H1 (cell line): ENCODE measurements around the gene CA7. TPM values are rescaled to one million over a fixed set of nuclear protein-coding genes. Genes with fewer than 3 reads are reported as not detected.

Source experiments
- CTCF ChIA-PET: fragments of 300-600 bp; sonication (Branson Sonifier 250); formaldehyde crosslinking; loops from one replicate; lab custom pipeline; 2021; ENCODE audit not compliant: partially characterized antibody; lab: Charles Lee
- POLR2A ChIA-PET: fragments of 300-600 bp; sonication (Branson Sonifier 250); formaldehyde crosslinking; loops from one replicate; lab custom pipeline; 2021; ENCODE audit warnings: inconsistent platforms; ENCODE audit not compliant: partially characterized antibody; lab: Charles Lee
- DNase-seq, 2 experiments: peaks; one replicate each; pipeline versions ENCODE4 v3.0.0 to v3.0.0-alpha.2; 2010 to 2022; ENCODE audit warnings: low spot score in 2 of 2, low read depth in 1 of 2, mixed read lengths in 1 of 2
- FAIRE-seq: peaks from 2 replicates; lab custom pipeline; 2011; peaks lifted over from hg19 to GRCh38; lab: Jason Lieb, UNC
- H2AFZ ChIP-seq: 2 replicates; pipeline ENCODE4 v1.8.1; 2012; ENCODE audit warnings: low read length, inconsistent platforms
- H2AK5ac ChIP-seq: 2 replicates; pipeline ENCODE4 v1.6.1; 2013; ENCODE audit warnings: low read depth, low read length
- H2BK120ac ChIP-seq: replicated peaks from 2 replicates; pipeline ENCODE3; 2013; ENCODE audit warnings: low read depth, low read length, inconsistent platforms
- H2BK12ac ChIP-seq: 2 replicates; pipeline ENCODE4 v1.6.1; 2013; ENCODE audit warnings: low read depth, low read length
- H2BK15ac ChIP-seq: 2 replicates; pipeline ENCODE4 v1.6.1; 2013; ENCODE audit warnings: low read length
- H2BK20ac ChIP-seq: 2 replicates; pipeline ENCODE4 v1.6.1; 2013; ENCODE audit warnings: low read length
- H2BK5ac ChIP-seq: 2 replicates; pipeline ENCODE4 v1.6.1; 2013; ENCODE audit warnings: low read depth, low read length
- H3K14ac ChIP-seq: 2 replicates; pipeline ENCODE4 v1.6.1; 2013; ENCODE audit warnings: inconsistent platforms; ENCODE audit not compliant: insufficient read length
- H3K18ac ChIP-seq: 2 replicates; pipeline ENCODE4 v1.6.1; 2013; ENCODE audit warnings: low read length; ENCODE audit errors: extremely low read depth
- H3K23ac ChIP-seq: 2 replicates; pipeline ENCODE4 v1.6.1; 2013; ENCODE audit warnings: inconsistent platforms; ENCODE audit not compliant: insufficient read length
- H3K23me2 ChIP-seq: 2 replicates; pipeline ENCODE4 v1.6.1; 2013; ENCODE audit warnings: low read depth, low read length
- H3K27ac ChIP-seq: 2 replicates; pipeline ENCODE4 v1.6.1; 2011; ENCODE audit warnings: low read depth, low read length, inconsistent platforms
- H3K27me3 ChIP-seq, 4 experiments: replicated peaks in 1 of 4; 1 replicate in 1 of 4; 2 replicates in 3 of 4; pipeline versions ENCODE4 v1.6.1 to v1.8.1; 2011 to 2013; ENCODE audit warnings: low read length in 3 of 4, mild to moderate bottlenecking in 3 of 4, inconsistent platforms in 2 of 4, mixed read lengths in 2 of 4, moderate library complexity in 1 of 4; ENCODE audit not compliant: control insufficient read depth in 3 of 4, insufficient read depth in 3 of 4; ENCODE audit errors: extremely low read depth in 1 of 4
- H3K36me3 ChIP-seq, 4 experiments: 2 replicates each; pipeline versions ENCODE4 v1.6.1 to v1.8.1; 2011 to 2013; ENCODE audit warnings: mild to moderate bottlenecking in 4 of 4, low read length in 3 of 4, moderate library complexity in 2 of 4, control low read depth in 1 of 4, inconsistent platforms in 1 of 4; ENCODE audit not compliant: insufficient read depth in 4 of 4, control insufficient read depth in 2 of 4
- H3K4ac ChIP-seq: replicated peaks from 2 replicates; pipeline ENCODE3; 2013; ENCODE audit warnings: low read length, low read depth, mixed read lengths, inconsistent platforms; ENCODE audit not compliant: insufficient read length
- H3K4me1 ChIP-seq, 4 experiments: replicated peaks in 1 of 4; 1 replicate in 1 of 4; 2 replicates in 3 of 4; pipeline versions ENCODE4 v1.6.1 to v1.8.1; 2011 to 2013; ENCODE audit warnings: low read length in 3 of 4, inconsistent platforms in 2 of 4, mixed read lengths in 1 of 4; ENCODE audit not compliant: insufficient read depth in 4 of 4, control insufficient read depth in 3 of 4
- H3K4me2 ChIP-seq, 2 experiments: 2 replicates each; pipeline versions ENCODE4 v1.6.1 to v1.8.1; 2011 to 2013; ENCODE audit warnings: low read depth in 2 of 2, low read length in 2 of 2, control low read depth in 1 of 2, inconsistent platforms in 1 of 2, mild to moderate bottlenecking in 1 of 2; ENCODE audit not compliant: insufficient read depth in 1 of 2
- H3K4me3 ChIP-seq, 4 experiments: fragments of 200-600, 300-600 bp in 1 of 4; sonication (generic), shearing (Covaris generic), sonication (Bioruptor Twin) in 1 of 4; 2 replicates each; pipeline versions ENCODE4 v1.5.1 to v1.8.1; 2011 to 2016; ENCODE audit warnings: low read length in 4 of 4, low read depth in 3 of 4, control low read depth in 2 of 4, inconsistent platforms in 2 of 4, mild to moderate bottlenecking in 2 of 4, mixed read lengths in 1 of 4, moderate library complexity in 1 of 4; ENCODE audit not compliant: insufficient read depth in 2 of 4; ENCODE audit errors: extremely low read depth in 1 of 4
- H3K56ac ChIP-seq: replicated peaks from 2 replicates; pipeline ENCODE3; 2013; ENCODE audit warnings: low read depth, mild to moderate bottlenecking, mixed read lengths, low read length, inconsistent platforms; ENCODE audit not compliant: insufficient read length
- H3K79me1 ChIP-seq: 2 replicates; pipeline ENCODE4 v1.6.1; 2013; ENCODE audit warnings: low read depth, low read length, control low read depth
- H3K79me2 ChIP-seq, 2 experiments: 2 replicates each; pipeline versions ENCODE4 v1.6.1 to v1.8.1; 2012 to 2013; ENCODE audit warnings: low read length in 2 of 2, mild to moderate bottlenecking in 2 of 2, inconsistent platforms in 1 of 2; ENCODE audit not compliant: insufficient read depth in 2 of 2, control insufficient read depth in 1 of 2
- H3K9ac ChIP-seq, 4 experiments: replicated peaks in 1 of 4; 1 replicate in 1 of 4; 2 replicates in 3 of 4; pipeline versions ENCODE4 v1.6.1 to v1.8.1; 2011 to 2013; ENCODE audit warnings: low read depth in 3 of 4, low read length in 3 of 4, control low read depth in 2 of 4, mild to moderate bottlenecking in 2 of 4, moderate library complexity in 2 of 4, inconsistent platforms in 1 of 4; ENCODE audit errors: extremely low read depth in 1 of 4
- H3K9me3 ChIP-seq, 2 experiments: 2 replicates each; pipeline versions ENCODE4 v1.6.1 to v1.8.1; 2012 to 2013; ENCODE audit warnings: mild to moderate bottlenecking in 2 of 2, moderate library complexity in 2 of 2, control low read depth in 1 of 2, inconsistent platforms in 1 of 2, low read depth in 1 of 2, low read length in 1 of 2, mixed read lengths in 1 of 2; ENCODE audit not compliant: insufficient read depth in 2 of 2
- H4K20me1 ChIP-seq, 2 experiments: replicated peaks in 1 of 2; 2 replicates each; pipeline versions ENCODE3 to v1.8.1; 2011 to 2013; ENCODE audit warnings: inconsistent platforms in 2 of 2, low read length in 2 of 2, mild to moderate bottlenecking in 1 of 2; ENCODE audit not compliant: insufficient read depth in 2 of 2, control insufficient read depth in 1 of 2
- H4K5ac ChIP-seq: 2 replicates; pipeline ENCODE4 v1.6.1; 2013; ENCODE audit warnings: low read length, low read depth, mixed read lengths, inconsistent platforms; ENCODE audit not compliant: insufficient read length
- H4K8ac ChIP-seq: 2 replicates; pipeline ENCODE4 v1.8.0; 2013; ENCODE audit warnings: mild to moderate bottlenecking, moderate library complexity, low read length, inconsistent platforms; ENCODE audit not compliant: insufficient read depth; ENCODE audit errors: extremely low read depth
- H4K91ac ChIP-seq: replicated peaks from 2 replicates; pipeline ENCODE3; 2013; ENCODE audit warnings: low read length, mixed read lengths, inconsistent platforms; ENCODE audit not compliant: insufficient read length
- CBX5 ChIP-seq: fragments of 300-800, 300-1000 bp; sonication (generic); IDR thresholded peaks from 2 replicates; pipeline ENCODE4 v1.7.1; 2016; ENCODE audit warnings: antibody characterized with exemption, low read length, low read depth
- GABPA ChIP-seq: IDR thresholded peaks from 2 replicates; pipeline ENCODE4 v1.6.1; 2011; ENCODE audit warnings: mild to moderate bottlenecking, low read length, moderate library complexity, borderline replicate concordance; ENCODE audit not compliant: insufficient read depth
- GTF2F1 ChIP-seq: IDR thresholded peaks from 2 replicates; pipeline ENCODE4 v1.6.1; 2012; ENCODE audit warnings: low read depth, low read length, improper control_type of control experiment, borderline replicate concordance
- SIN3A ChIP-seq, 2 experiments: IDR thresholded peaks in 1 of 2; conservative IDR thresholded peaks in 1 of 2; 2 replicates each; pipeline ENCODE4 v1.6.1; 2011 to 2012; ENCODE audit warnings: low read length in 2 of 2, improper control_type of control experiment in 1 of 2, low read depth in 1 of 2, mild to moderate bottlenecking in 1 of 2
- SIX5 ChIP-seq: IDR thresholded peaks from 2 replicates; pipeline ENCODE4 v1.6.1; 2011; ENCODE audit warnings: mild to moderate bottlenecking, low read depth, low read length
- SUZ12 ChIP-seq: fragments of 200-600 bp; sonication (generic); IDR thresholded peaks from 2 replicates; pipeline ENCODE4 v1.6.1; 2012; ENCODE audit warnings: mild to moderate bottlenecking, inconsistent platforms, low read length, moderate library complexity, mixed read lengths
- YY1 ChIP-seq: IDR thresholded peaks from 2 replicates; pipeline ENCODE4 v1.6.1; 2011; ENCODE audit warnings: low read depth, mild to moderate bottlenecking, low read length
- ZNF274 ChIP-seq: IDR thresholded peaks from 2 replicates; pipeline ENCODE4 v1.7.0; 2012; ENCODE audit warnings: low read length, borderline replicate concordance; ENCODE audit errors: extremely low read depth
- WGBS, 2 experiments: shearing (Covaris generic) in 1 of 2; methylation state at CpG; one replicate each; pipeline versions ENCODE4 v1.1.6 to v1.1.7; 2013 to 2015; ENCODE audit warnings: low lambda C conversion rate in 2 of 2, mixed read lengths in 2 of 2, inconsistent platforms in 1 of 2, low coverage in 1 of 2, missing lambda C conversion rate in 1 of 2; ENCODE audit not compliant: insufficient replicate concordance in 2 of 2, insufficient coverage in 1 of 2, insufficient read length in 1 of 2; ENCODE audit errors: extremely low coverage in 1 of 2, missing lambda C conversion rate in 1 of 2; 5-methylcytosine and 5-hydroxymethylcytosine counted together
- polyA plus RNA-seq, 7 experiments: library from polyadenylated mRNA; depleted of rRNA in 3 of 7; stranded (reverse) in 5 of 7; unstranded in 2 of 7; fragments of >200 nt in 5 of 7; fragments of 200-250 nt in 2 of 7; gene quantifications; 1 replicate in 5 of 7; 2 replicates in 1 of 7; 4 replicates in 1 of 7; pipeline versions ENCODE4 v1.2.1 to v1.2.3, GENCODE V29; 2011 to 2013; ENCODE audit warnings: missing spikeins in 2 of 7, mixed read lengths in 2 of 7
- total RNA-seq: library from RNA; stranded (reverse); fragmentation: NEBNext Ultra II Directional; extraction: Animal tissue kit (Norgen Biotek cat#: 25700); gene quantifications from 2 replicates; pipeline ENCODE4 v1.2.1, GENCODE V29; 2021

The CA7 gene
- total and polyA plus RNA-seq, 2 of the 8 experiments (the other 6 are each of a cell fraction or from before 2014, with no cell fraction given) = 1.7 to 2.7 TPM

DNA sequence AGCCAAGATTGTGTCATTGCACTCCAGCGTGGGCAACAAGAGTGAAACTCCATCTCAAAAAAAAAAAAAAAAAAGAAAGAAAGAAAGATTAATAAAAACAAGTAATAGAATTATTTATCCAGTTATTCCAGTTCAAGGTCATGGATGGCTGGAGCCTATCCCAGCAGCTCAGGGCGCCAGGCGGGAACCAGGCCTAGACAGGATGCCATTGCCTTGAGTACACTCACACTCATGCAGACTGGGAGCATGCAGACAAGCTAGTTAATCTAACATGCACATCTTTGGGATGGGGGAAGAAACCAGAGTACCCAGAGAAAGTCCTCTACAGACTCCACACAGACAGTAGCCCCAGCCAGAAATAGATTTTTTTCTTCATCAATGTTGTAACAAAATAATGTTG lies 54.0 kb downstream of the CA7 start:
- no peak overlapping the region for H2BK120ac ChIP-seq
- H2BK12ac ChIP-seq = no peak overlapping the region
- H4K20me1 ChIP-seq = peaks cover 4 to 9% of the 10 kb centered on the region in 2 experiments
- peaks cover 0 to 6% (median 2%) of the 10 kb centered on the region in 4 experiments; a peak in 3 of 7 replicates for H3K4me1 ChIP-seq
- H2BK5ac ChIP-seq = no peak overlapping the region
- no peak for DNase-seq
- no peak overlapping the region for H3K4ac ChIP-seq
- no peaks in the 10 kb centered on the region; a peak in 1 of 7 replicates for H3K27me3 ChIP-seq
- no peak overlapping the region for H4K5ac ChIP-seq
- H2BK20ac ChIP-seq = no peak overlapping the region
- no peak overlapping the region for H4K8ac ChIP-seq
- H3K4me2 ChIP-seq = no peak overlapping the region
- no peak overlapping the region for H2AK5ac ChIP-seq
- no peak overlapping the region for H3K18ac ChIP-seq
- H3K79me2 ChIP-seq = no peaks in the 10 kb centered on the region
- H3K23ac ChIP-seq = no peak overlapping the region
- no peak overlapping the region for H3K56ac ChIP-seq
- H3K9ac ChIP-seq = no peak overlapping the region
- no peaks in the 10 kb centered on the region for H3K9me3 ChIP-seq
- no peak overlapping the region for H3K14ac ChIP-seq
- POLR2A ChIA-PET = interaction anchor here (1.3 kb wide), 2 partner anchors 20 to 30 kb away, joined by 3 read pairs; partner anchors contain the start of gene CDH16
- H3K79me1 ChIP-seq = no peaks in the 10 kb centered on the region
- H2BK15ac ChIP-seq = no peak overlapping the region
- CTCF ChIA-PET = interaction anchor here (1.0 to 42.0 kb wide), 4 partner anchors 17 to 128 kb away, joined by 3 to 1009 read pairs (median 24); partner anchors contain the start of genes CDH16, CIAO2B and RRAD
- no peak overlapping the region for H2AFZ ChIP-seq
- H4K91ac ChIP-seq = no peak overlapping the region
- no peak for TF ChIP-seq YY1
- no peak for TF ChIP-seq ZNF274
- no peak for TF ChIP-seq SUZ12
- no peak for TF ChIP-seq GABPA
- no peak for TF ChIP-seq CBX5
- TF ChIP-seq SIN3A (conservative IDR thresholded peaks at IDR 0.05 in 1 of 2, IDR thresholded peaks at IDR 0.05 in 1 of 2; ENCODE audit: low read depth in 1 of 2, low read length in 2 of 2) = no peak
- TF ChIP-seq GTF2F1 = no peak
- TF ChIP-seq SIX5 = no peak
- 95% methylated on average over 2 of the region's 3 CpGs; no CpG with 5 or more reads in 1 of the 2 experiments for WGBS, 2 experiments
- H3K4me3 ChIP-seq = no peak overlapping the region
- H3K36me3 ChIP-seq = no peaks in the 10 kb centered on the region
- H3K27ac ChIP-seq = no peak overlapping the region
- FAIRE-seq = no peak
- H3K23me2 ChIP-seq = no peaks in the 10 kb centered on the region
